HG02981 (cell line): ENCODE measurements around the gene ARL5A.

Experiments used
- ATAC-seq: cut with Tn5 transposase; IDR thresholded peaks from one replicate; pipeline ENCODE4 v1.9.1; 2021; ENCODE audit warnings: mild to moderate bottlenecking, moderate library complexity; ENCODE audit not compliant: unreplicated experiment

Gene ARL5A

DNA sequence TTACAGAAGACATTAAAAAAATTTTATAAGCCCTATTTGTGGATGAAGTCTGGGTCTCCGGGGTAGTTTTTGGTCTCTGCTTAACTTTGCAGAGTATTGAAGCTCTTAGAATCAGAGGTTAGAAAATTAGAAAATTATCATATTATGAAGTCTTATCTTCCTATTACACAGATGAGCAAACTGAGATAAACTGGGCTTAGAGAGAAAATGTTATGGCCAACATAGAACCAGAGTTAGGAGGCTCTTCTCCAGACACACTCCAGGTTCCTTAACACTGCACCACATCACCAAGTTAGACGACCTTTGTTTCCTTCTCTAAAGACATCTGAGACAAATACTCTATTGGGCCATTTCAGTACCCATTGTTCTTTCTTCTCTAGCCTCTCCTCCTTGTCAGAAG is 57.2 kb downstream of the ARL5A start:
- ATAC-seq: peak; percentile 17

- ATAC-seq: no peak
These were observed 58.6 kb downstream of the ARL5A start for GRCh38 chr2:151769606-151770005.

GRCh38 chr2:151767536-151767935 is 60.7 kb downstream of the ARL5A start:
- ATAC-seq: no peak

GRCh38 chr2:151766437-151767153 is 61.6 kb downstream of the ARL5A start:
- peak; percentile 54 for ATAC-seq

DNA sequence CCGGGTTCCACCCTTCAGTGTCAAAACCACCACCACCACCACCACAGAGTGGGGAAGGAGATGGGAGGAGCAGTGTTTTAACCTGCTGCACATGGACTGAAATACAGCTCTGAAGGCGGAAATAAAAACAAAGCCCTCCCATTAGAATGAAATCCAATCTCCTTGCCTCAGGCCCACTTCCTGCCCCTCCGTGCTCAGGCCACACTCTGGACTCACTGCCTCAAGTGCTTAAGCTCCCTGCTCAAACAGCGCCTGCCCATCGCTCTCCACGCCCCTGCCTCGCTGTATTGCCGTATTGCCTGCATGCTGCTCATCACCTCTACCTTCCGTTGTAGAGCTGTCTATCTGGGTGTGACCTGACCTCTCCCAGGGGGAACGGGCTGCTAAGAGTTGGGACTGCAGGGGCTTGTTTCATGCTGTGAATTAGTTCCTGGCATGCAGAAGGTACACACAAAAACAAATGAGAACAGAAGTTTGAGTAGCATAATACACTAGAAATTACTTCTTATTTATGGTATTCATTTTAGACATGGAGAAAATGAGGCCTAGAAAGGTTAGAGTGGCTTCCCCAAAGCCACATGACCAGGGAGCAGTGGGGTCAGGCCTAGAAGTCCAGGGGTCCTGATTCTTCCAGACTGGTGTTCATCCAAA is 62.3 kb downstream of the ARL5A start:
- peak; percentile 30 for ATAC-seq

- ATAC-seq: no peak
These were observed 65.5 kb downstream of the ARL5A start for GRCh38 chr2:151762694-151763093.

DNA sequence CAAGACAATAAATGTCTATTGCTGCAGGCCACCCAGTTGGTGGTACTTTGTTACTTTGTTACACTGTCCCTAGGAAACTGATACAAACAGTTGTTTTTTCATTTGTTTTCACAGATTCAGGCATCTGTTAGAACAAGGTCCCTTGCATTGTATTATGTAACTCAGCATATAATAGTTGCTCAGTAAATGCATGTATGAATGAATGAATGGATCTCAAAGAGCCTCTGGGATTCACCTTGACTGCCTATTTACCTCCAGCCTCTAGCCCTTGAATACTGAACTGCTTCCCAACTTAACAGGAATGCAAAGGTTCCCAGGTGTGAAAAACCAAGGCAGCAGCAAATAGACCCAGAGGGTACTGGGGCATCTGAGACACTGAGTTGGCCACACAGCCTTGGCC is 66.5 kb downstream of the ARL5A start:
- no peak for ATAC-seq

- no peak for ATAC-seq
These were observed 67.0 kb downstream of the ARL5A start for GRCh38 chr2:151761193-151761592.

DNA sequence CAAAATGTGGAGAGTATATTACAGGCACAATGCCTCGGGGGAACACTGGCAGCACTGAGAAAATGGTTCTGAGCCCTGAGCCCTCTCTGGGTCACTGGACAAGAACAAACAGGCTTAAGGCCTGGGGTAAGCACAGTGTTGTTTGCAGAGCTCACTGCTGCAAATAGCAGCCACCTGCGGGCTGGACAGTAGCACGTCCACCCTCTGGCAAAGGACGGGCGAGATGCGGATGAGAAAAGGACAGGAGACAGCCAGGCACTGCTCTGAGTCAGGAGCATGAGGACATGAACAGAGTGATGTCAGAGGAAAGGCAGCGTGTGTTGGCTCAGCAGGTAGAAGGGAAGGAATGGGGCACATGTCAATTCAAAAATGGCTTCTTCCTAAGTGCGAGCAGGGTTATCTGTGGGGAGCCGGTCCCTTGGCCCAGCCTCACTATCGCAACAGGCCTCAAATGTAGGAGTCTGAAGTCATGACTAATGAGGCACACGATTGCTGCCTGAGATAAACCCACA is 68.0 kb downstream of the ARL5A start:
- ATAC-seq: no peak

DNA sequence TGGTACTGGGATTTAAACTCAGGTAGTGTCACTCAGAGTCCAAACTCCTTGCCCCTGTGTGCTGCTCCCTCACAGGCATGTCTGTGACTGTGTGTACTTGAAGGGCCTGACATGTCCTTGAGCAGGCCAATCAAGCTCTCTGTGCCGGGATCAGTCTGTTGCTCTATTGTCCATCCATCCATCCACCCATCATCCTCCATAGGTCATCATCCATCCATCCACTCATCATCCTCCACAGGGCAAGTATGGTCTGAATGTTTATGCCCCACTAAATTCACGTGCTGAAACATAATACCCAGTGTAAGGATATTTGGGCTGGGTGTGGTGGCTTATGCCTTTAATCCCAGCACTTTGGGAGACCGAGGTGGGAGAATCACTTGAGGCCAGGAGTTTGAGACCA is 69.5 kb downstream of the ARL5A start:
- no peak for ATAC-seq

- ATAC-seq: no peak
These were observed 70.4 kb downstream of the ARL5A start for GRCh38 chr2:151757861-151758260.

DNA sequence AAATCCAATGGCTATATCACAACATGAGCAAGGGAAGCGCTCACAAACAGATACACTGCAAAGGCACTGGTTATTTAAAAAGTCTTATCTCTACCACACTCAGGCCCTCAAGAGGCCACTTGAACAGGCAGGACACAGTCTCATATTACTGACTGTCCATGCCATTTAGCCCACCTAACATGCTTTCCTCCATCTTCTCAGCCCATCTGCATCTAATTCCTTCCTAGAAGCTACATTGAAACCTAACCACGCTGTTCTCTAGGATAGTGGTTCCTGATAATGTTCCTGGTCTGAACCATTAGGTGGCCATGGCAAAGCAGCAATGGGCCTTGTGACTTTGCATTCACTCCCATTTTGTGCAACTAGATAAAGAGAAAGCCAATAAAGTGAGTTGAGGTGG is 71.4 kb downstream of the ARL5A start:
- ATAC-seq: no peak

DNA sequence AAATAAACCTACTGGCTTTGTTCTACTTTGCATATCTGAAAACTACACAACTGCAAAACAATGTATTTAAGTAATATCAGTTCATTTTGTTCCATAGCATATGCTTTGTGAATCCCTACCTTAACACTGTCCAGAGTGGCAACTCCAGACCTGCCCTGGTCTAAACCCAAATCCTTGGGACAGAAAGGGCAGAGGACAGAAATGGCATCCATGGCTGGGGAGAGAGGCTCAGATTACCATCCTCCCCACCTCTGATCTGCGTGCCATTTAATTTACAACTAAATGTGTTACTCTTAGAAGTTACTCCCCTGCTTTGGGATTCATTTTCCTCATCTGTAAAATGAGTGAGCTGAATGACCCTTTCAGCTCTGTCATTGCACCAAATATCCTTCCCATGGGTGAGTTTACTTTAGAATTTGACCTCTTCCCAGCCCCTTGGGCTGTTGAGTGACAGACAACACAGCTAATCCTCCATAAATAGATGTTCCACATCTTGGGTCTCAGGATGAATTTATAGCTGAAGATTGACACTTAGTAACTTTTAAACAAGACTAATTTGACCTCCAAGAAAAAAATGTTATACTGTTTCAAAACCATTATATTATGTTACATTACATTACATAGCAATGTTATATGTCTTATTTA is 73.8 kb downstream of the ARL5A start:
- ATAC-seq: no peak

GRCh38 chr2:151753540-151753939 is 74.7 kb downstream of the ARL5A start:
- no peak for ATAC-seq
